HCEC 1CT (cell line): ENCODE data around the gene TRIM68.

Experiments
- DNase-seq: peaks from one replicate; pipeline ENCODE4 v3.0.0-alpha.2; 2017

Gene TRIM68

GRCh38 chr11:4605057-4605456 lies 3.0 kb downstream of the TRIM68 start:
- no peak for DNase-seq

GRCh38 chr11:4593739-4594138 lies 14.3 kb downstream of the TRIM68 start, which contains the start of gene OR52I1:
OR52I1 (plus strand) TSS chr11:4594039; CDS start chr11:4594039, 0 bp downstream.
- no peak for DNase-seq

GRCh38 chr11:4589017-4589416 lies 19.0 kb downstream of the TRIM68 start:
- no peak for DNase-seq

- DNase-seq = no peak
These were observed 26.6 kb downstream of the TRIM68 start, which contains the start of gene OR52I2 for GRCh38 chr11:4581443-4581842. OR52I2 (plus strand) TSS chr11:4581743.

GRCh38 chr11:4580124-4580523 lies 27.9 kb downstream of the TRIM68 start:
- no peak for DNase-seq

- no peak for DNase-seq
These were observed 29.4 kb downstream of the TRIM68 start for GRCh38 chr11:4578624-4579023.

- DNase-seq = no peak
These were observed 30.3 kb downstream of the TRIM68 start for GRCh38 chr11:4577761-4578160.

- no peak for DNase-seq
These were observed 31.2 kb downstream of the TRIM68 start for GRCh38 chr11:4576880-4577279.

- no peak for DNase-seq
These were observed 39.0 kb downstream of the TRIM68 start for GRCh38 chr11:4569075-4569474.

- no peak for DNase-seq
These were observed 42.7 kb downstream of the TRIM68 start for GRCh38 chr11:4565371-4565770.

- no peak for DNase-seq
These were observed 47.6 kb downstream of the TRIM68 start for GRCh38 chr11:4560467-4560866.

- no peak for DNase-seq
These were observed 48.2 kb downstream of the TRIM68 start for GRCh38 chr11:4559527-4560440.

- peak; percentile 16 for DNase-seq
These were observed 56.6 kb downstream of the TRIM68 start for GRCh38 chr11:4551346-4551979.
